ENCODE data around the gene CIT. TPM values are rescaled to one million over a fixed set of nuclear protein-coding genes. Genes with fewer than 3 reads are reported as not detected.
"Not testable (repeated sequence)": the region's sequence is repeated elsewhere in the genome, so short reads cannot be mapped to it uniquely, and the experiment has no call there.

CIT gene
- total RNA-seq, 1 donor from 2014 or later: 98.5 TPM

- Mint-ChIP-seq H3K27me3 (ENCODE audit: insufficient read depth, low read depth) (peaks cover 8% of the 10 kb centered on the region), H3K4me3 (no peak overlapping the region), H3K4me1 (no peaks in the 10 kb centered on the region), H3K9me3 (no peaks in the 10 kb centered on the region), H3K36me3 (no peaks in the 10 kb centered on the region), H3K27ac (no peak overlapping the region)
- Histone ChIP-seq H3K4me2 (no peak overlapping the region), H3K79me2 (ENCODE audit: low read depth) (no peaks in the 10 kb centered on the region), H3K27ac (no peak overlapping the region), H3K36me3 (no peaks in the 10 kb centered on the region), H3K4me1 (no peaks in the 10 kb centered on the region), H3K9me3 (ENCODE audit: low read depth) (no peaks in the 10 kb centered on the region), H3K27me3 (peaks cover 31% of the 10 kb centered on the region), H3K4me3 (no peak overlapping the region), H2AFZ (replicated peaks) (no peak overlapping the region), H3F3A (ENCODE audit: low read depth) (no peaks in the 10 kb centered on the region), H4K20me1 (ENCODE audit: low read depth) (no peaks in the 10 kb centered on the region), H3K9ac (no peak overlapping the region)
- TF ChIP-seq EZH2 (IDR thresholded peaks at IDR 0.05) (no peak), EZH2phosphoT487 (IDR thresholded peaks at IDR 0.05) (no peak)
- TF ChIP-seq, protein P1, sequence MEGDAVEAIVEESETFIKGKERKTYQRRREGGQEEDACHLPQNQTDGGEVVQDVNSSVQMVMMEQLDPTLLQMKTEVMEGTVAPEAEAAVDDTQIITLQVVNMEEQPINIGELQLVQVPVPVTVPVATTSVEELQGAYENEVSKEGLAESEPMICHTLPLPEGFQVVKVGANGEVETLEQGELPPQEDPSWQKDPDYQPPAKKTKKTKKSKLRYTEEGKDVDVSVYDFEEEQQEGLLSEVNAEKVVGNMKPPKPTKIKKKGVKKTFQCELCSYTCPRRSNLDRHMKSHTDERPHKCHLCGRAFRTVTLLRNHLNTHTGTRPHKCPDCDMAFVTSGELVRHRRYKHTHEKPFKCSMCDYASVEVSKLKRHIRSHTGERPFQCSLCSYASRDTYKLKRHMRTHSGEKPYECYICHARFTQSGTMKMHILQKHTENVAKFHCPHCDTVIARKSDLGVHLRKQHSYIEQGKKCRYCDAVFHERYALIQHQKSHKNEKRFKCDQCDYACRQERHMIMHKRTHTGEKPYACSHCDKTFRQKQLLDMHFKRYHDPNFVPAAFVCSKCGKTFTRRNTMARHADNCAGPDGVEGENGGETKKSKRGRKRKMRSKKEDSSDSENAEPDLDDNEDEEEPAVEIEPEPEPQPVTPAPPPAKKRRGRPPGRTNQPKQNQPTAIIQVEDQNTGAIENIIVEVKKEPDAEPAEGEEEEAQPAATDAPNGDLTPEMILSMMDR (IDR thresholded peaks at IDR 0.05): no peak
- no peak for DNase-seq (ENCODE audit: low spot score)
Measured at GRCh38 chr12:119660076-119660475, 217.0 kb downstream of the CIT start.

DNA sequence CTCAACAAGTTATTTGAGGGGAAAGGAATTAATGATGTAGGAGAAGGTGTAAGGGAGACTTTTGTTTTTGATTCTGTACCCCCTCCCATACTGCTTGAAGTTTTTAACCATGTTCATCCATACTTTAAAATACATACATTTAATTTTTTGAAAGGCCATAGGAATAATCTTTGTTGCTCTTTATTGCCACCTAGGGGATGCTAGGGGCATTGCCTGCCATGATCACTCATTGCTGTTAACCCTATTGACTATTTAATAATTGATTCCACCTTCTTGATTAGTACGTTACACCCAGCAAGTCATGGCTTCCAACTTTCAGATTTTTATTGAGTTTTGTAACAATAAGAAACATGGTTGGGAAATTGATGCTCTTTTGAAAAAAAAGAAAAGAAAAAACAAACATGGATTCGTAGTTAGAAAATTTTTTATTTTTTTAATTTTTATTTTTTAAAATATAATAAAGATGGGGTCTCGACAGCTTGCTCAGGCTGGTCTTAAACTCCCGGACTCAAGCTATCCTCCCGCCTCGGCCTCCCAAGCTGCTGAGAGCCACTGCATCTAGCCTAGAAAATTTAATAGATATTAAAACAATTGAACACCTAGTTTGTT is 217.7 kb downstream of the CIT start:
- Histone ChIP-seq H3K9me3 (ENCODE audit: low read depth) (peaks cover 2% of the 10 kb centered on the region), H2AFZ (replicated peaks) (no peak overlapping the region), H3K36me3 (no peaks in the 10 kb centered on the region), H3F3A (ENCODE audit: low read depth) (no peaks in the 10 kb centered on the region), H3K4me3 (no peak overlapping the region), H3K27ac (no peak overlapping the region), H3K79me2 (ENCODE audit: low read depth) (no peaks in the 10 kb centered on the region), H3K4me2 (no peak overlapping the region), H3K4me1 (no peaks in the 10 kb centered on the region), H3K9ac (no peak overlapping the region), H4K20me1 (ENCODE audit: low read depth) (no peaks in the 10 kb centered on the region), H3K27me3 (peaks cover 31% of the 10 kb centered on the region)
- no peak overlapping the region for H3K27ac Mint-ChIP-seq
- TF ChIP-seq EZH2phosphoT487 (IDR thresholded peaks at IDR 0.05): no peak
- TF ChIP-seq, protein P1 (IDR thresholded peaks at IDR 0.05): peak; percentile 90
- H3K36me3 Mint-ChIP-seq: no peaks in the 10 kb centered on the region
- no peak overlapping the region for H3K4me3 Mint-ChIP-seq
- H3K4me1 Mint-ChIP-seq: no peaks in the 10 kb centered on the region
- no peaks in the 10 kb centered on the region for H3K9me3 Mint-ChIP-seq
- peaks cover 8% of the 10 kb centered on the region for H3K27me3 Mint-ChIP-seq (ENCODE audit: insufficient read depth, low read depth)
- peak; percentile 50 for DNase-seq (ENCODE audit: low spot score)

GRCh38 chr12:119658166-119658565 is 219.0 kb downstream of the CIT start:
- H3K79me2 ChIP-seq (ENCODE audit: low read depth); H3K9me3 Mint-ChIP-seq; H3K36me3 ChIP-seq; H3K4me2 ChIP-seq; H3K27me3 Mint-ChIP-seq (ENCODE audit: insufficient read depth, low read depth); H3K9me3 ChIP-seq (ENCODE audit: low read depth); H2AFZ ChIP-seq (replicated peaks); H3K4me1 ChIP-seq; H3K27ac Mint-ChIP-seq; H3F3A ChIP-seq (ENCODE audit: low read depth); H3K27ac ChIP-seq; H4K20me1 ChIP-seq (ENCODE audit: low read depth); DNase-seq (ENCODE audit: low spot score); H3K4me1 Mint-ChIP-seq; H3K4me3 Mint-ChIP-seq; H3K4me3 ChIP-seq; H3K36me3 Mint-ChIP-seq; H3K9ac ChIP-seq: not testable (repeated sequence)
- peaks cover 25% of the 10 kb centered on the region for H3K27me3 ChIP-seq

GRCh38 chr12:119657001-119657400 is 220.1 kb downstream of the CIT start:
- not testable (repeated sequence) for H4K20me1 ChIP-seq (ENCODE audit: low read depth); H3K27me3 Mint-ChIP-seq (ENCODE audit: insufficient read depth, low read depth); H3K79me2 ChIP-seq (ENCODE audit: low read depth); H2AFZ ChIP-seq (replicated peaks); H3K27ac Mint-ChIP-seq; H3K27ac ChIP-seq; H3K4me1 Mint-ChIP-seq; H3K9ac ChIP-seq; H3K9me3 Mint-ChIP-seq; H3F3A ChIP-seq (ENCODE audit: low read depth); H3K36me3 ChIP-seq; DNase-seq (ENCODE audit: low spot score); H3K4me1 ChIP-seq; H3K36me3 Mint-ChIP-seq; H3K9me3 ChIP-seq (ENCODE audit: low read depth); H3K4me3 Mint-ChIP-seq; H3K4me2 ChIP-seq; H3K4me3 ChIP-seq
- H3K27me3 ChIP-seq: peaks cover 19% of the 10 kb centered on the region

Measured in neural progenitor cell (in vitro differentiated cells).